ENCODE results near the gene TINAG.

DNA sequence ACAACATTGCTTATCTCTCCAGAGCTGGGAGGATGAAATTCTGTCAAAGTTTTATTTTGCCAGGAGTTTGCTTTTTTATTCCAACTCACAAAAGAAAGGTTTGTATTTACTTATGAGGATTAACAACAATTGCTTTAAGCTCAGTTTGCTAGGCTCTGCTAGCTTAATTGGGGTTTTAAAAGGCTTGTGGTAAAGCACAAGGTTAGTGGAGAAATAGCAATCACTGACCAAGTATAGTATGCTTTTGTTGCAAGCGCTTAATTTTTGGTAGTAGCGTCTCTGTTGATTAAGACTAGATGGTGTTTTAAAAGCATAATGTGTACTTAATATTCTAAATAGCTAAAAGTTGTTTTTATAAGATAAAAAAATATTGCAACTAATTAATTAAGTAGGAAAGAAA, 45.7 kb downstream of the TINAG start:
- no peak for TF ChIP-seq GATA2 (IDR thresholded peaks at IDR 0.05; ENCODE audit: low read depth, low read length)
- TF ChIP-seq GATA3 (IDR thresholded peaks at IDR 0.05; ENCODE audit: low read depth, low read length), result no peak
